T-helper 2 cell (primary cell): ENCODE measurements around the gene TRIM6.
"Not testable (repeated sequence)": the region's sequence is repeated elsewhere in the genome, so short reads cannot be mapped to it uniquely, and the experiment has no call there.

Source experiments
- DNase-seq, 5 experiments: peaks; one replicate each; pipeline versions ENCODE4 v3.0.0 to v3.0.0-alpha.2; 2012 to 2022
- total RNA-seq, 2 donors: gene quantifications; one replicate each; lab custom pipeline; 2026; lab: John Stamatoyannopoulos, UW

The TRIM6 gene, protein sequence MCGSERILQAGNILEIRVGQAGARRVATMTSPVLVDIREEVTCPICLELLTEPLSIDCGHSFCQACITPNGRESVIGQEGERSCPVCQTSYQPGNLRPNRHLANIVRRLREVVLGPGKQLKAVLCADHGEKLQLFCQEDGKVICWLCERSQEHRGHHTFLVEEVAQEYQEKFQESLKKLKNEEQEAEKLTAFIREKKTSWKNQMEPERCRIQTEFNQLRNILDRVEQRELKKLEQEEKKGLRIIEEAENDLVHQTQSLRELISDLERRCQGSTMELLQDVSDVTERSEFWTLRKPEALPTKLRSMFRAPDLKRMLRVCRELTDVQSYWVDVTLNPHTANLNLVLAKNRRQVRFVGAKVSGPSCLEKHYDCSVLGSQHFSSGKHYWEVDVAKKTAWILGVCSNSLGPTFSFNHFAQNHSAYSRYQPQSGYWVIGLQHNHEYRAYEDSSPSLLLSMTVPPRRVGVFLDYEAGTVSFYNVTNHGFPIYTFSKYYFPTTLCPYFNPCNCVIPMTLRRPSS
- 0 to 0.31 reads per million in 2 donors for total RNA-seq

DNA sequence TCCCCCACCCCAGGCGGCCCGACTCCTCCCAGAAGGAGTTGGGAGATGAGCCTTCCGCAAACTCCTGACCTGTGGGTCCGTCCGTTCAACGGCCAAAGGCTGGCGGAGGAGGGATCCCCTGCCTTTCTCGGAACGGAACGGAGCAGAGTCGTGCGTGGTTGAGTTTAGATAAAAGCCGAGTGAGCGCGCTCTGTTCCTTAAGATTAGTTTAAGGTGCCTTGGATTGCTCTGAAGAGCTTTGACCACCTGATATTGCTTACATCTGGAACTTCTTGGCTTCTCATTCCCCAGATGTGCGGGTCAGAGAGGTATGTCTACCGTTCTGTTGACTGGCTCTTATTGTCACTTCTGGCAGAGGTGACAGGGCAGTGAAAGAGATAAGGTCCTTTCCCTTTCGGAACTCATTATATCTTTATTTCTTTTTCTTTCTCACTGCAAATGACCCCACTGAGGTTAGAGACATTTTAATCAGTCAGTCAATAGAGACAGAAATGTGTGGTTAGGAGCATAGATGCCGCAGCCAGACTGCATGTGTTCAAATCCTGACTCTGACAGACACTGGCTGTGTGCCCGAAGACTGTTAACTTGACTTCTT lies at the start of gene TRIM6:
Gene TRIM6 (plus strand): TSS at position 31 of the 595 bp plus-strand sequence. CDS start 261 bp downstream, at position 292.
- DNase-seq = no peak

- DNase-seq = no peak
Observed at GRCh38 chr11:5547982-5548381, 48.5 kb upstream of the TRIM6 start.

DNA sequence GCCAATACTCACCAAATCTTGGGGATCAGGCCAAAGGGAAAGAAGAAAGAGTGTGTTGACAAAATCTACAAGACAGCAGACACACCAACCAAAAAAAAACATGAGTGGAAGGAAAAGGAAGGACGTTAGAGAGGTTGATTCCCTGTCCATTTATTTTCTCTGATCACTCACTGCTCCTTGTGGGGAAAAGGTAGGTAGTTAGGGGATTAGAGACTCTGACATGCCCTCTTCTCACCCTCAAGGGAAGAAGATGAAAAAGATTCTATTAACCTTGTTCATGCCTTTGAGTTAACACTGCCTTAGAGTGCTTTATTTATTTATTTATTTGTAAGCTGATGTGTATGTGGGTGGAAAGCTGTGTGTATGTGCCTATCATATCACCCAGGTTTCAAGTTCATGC lies 48.0 kb upstream of the TRIM6 start, which contains the start of gene OR52H1:
Gene OR52H1 (minus strand): TSS at position 101 of the 400 bp plus-strand sequence. CDS start 3,035 bp downstream, outside the sequence.
- DNase-seq = no peak

GRCh38 chr11:5550440-5551095 lies 45.9 kb upstream of the TRIM6 start:
- no peak for DNase-seq

- no peak for DNase-seq
Observed at GRCh38 chr11:5553343-5553742, 43.1 kb upstream of the TRIM6 start.

DNA sequence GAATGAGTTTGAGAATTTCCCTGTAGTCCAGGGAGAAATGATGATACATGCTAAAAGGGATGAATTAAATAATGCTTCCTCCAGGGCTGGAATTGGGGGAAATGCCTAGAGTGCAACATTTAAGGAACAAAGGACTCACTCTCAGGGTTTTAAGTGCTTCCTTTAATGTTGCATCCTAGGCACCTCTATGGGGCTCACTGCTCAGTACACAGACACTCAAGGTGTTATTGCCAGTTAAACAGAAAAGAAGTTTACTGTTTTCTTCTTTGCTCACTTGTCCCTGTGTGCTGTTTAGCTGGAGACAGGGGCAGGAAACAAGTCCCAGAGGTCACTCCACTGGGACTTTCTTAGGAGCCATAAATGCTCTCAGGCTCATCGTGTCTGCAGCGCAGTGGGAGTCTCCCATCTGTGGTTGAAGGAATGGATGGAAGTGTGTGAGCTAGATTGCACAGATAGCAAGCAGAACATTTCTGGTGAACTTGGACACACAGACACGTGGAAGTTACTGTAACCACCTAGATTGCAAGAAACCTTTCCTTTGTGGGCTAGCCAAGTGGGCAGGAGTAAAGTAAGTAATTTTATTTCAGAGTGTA lies 39.7 kb upstream of the TRIM6 start:
- DNase-seq = no peak

DNA sequence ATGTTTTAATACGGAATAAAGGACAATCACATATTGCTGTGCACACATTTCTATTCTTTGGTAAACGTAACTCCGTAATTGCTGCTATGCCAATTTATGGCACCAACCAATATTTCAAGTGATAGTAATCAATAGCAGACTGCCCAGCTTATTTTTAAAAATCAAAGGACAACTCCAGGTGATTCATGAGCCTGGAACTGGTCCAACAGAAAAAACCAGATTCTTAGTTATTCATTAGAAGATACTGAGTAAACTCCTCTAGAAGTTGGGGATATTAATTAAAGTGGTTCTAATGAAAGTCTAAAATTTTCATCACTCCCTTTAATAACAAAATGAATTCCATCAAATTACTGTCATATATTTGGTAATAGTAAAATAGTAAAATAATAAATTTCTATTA lies 38.7 kb upstream of the TRIM6 start:
- DNase-seq = no peak

DNA sequence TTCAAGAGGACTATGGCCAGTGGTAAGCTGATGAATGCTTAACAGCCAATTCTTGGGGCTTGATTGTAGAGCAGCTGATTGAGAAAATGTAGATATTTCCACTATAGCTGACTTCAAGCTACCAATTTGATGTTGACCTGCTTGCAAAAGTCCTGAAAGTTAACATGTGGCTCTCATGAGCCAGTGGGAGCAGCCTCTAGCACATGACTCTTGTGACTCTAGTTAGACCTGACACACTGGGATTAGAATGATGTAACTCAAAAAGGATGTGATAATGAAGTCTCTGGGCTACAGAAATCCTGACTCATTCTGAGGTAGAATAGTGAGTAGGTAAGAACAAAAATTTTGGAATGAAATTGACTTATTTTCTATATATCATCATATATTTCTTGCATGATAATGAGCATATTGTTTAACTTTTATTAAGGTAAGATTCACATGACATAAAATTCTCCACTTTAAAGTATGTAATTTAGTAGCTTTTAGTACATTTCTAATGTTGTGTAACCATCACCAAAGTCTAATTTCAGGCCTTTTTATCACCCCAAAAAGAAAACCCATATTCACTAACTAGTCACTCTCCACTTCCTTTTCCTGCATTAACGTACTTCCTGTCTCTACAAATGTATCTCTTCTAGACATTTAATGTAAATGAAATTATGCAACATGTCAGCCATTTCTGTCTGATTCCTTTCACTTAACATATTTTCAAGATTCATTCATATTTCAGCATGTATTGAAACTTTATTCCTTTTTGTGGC lies 32.0 kb upstream of the TRIM6 start:
- no peak for DNase-seq

DNA sequence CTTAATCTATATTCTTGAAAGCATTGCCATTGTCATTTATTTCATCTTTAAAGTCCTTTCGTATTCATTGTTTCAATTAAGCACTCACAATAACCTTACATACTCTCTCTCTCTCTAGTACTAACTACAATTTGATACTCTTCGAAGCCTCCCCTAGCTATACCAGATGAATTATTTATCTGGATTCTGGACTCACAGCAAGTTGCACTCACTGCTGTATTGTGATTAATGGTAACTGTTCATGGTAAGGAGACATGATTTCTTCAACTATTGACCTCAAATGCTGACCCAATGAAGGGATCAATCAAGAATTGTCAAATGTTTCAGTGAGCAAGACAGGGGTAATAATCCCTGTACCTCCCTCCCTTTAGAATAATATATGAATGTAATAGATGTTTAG lies 21.8 kb upstream of the TRIM6 start:
- DNase-seq = no peak

- no peak for DNase-seq
Observed at GRCh38 chr11:5575152-5575551, 21.3 kb upstream of the TRIM6 start.

DNA sequence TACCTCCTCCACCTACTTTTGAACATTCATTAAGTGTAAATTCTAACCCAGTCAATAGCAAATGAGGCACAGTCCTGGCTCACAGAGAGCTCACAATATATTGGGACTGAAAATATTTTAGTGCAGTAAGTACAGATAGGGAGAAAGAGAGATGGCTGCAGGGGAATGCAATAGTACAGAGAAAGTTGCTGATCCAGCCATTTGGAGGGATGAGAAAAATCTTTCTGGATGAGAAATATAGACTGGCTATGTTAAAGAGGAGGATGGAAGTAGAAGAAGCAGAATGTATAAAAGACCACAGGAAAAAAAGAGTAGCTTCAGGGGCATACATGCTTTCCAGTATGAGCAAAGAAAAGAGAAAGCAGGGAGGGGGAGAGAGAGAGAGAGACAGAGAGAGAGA lies 19.3 kb upstream of the TRIM6 start:
- DNase-seq = no peak

GRCh38 chr11:5580577-5580976 lies 15.9 kb upstream of the TRIM6 start, which contains the start of gene OR52B6:
Gene OR52B6, plus strand, starts transcription at chr11:5580877. Its CDS starts 0 bp downstream, at chr11:5580877.
- no peak for DNase-seq

DNA sequence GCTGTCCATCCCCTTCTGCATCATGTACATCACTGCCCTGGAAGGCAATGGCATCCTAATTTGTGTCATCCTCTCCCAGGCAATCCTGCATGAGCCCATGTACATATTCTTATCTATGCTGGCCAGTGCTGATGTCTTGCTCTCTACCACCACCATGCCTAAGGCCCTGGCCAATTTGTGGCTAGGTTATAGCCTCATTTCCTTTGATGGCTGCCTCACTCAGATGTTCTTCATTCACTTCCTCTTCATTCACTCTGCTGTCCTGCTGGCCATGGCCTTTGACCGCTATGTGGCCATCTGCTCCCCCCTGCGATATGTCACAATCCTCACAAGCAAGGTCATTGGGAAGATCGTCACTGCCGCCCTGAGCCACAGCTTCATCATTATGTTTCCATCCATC lies 15.4 kb upstream of the TRIM6 start:
- DNase-seq = no peak

DNA sequence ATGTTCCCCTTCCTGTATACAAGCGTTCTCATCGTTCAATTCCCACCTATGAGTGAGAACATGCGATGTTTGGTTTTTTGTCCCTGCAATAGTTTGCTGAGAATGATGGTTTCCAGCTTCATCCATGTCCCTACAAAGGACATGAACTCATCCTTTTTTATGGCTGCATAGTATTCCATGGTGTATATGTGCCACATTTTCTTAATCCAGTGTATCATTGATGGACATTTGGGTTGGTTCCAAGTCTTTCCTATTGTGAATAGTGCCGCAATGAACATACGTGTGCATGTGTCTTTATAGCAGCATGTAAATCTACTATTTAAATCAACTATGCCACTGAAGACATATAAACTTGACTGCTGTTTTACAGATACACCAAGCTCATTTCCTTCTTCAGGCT lies 12.0 kb upstream of the TRIM6 start:
- DNase-seq = not testable (repeated sequence)

GRCh38 chr11:5589906-5590305 lies 6.5 kb upstream of the TRIM6 start:
- DNase-seq = not testable (repeated sequence)

GRCh38 chr11:5591613-5592012 lies 4.8 kb upstream of the TRIM6 start:
- no peak for DNase-seq

GRCh38 chr11:5592615-5593014 lies 3.8 kb upstream of the TRIM6 start:
- no peak for DNase-seq

- DNase-seq = no peak
Observed at GRCh38 chr11:5593146-5593545, 3.3 kb upstream of the TRIM6 start.

- DNase-seq = no peak
Observed at GRCh38 chr11:5597953-5598352, 1.5 kb downstream of the TRIM6 start.

DNA sequence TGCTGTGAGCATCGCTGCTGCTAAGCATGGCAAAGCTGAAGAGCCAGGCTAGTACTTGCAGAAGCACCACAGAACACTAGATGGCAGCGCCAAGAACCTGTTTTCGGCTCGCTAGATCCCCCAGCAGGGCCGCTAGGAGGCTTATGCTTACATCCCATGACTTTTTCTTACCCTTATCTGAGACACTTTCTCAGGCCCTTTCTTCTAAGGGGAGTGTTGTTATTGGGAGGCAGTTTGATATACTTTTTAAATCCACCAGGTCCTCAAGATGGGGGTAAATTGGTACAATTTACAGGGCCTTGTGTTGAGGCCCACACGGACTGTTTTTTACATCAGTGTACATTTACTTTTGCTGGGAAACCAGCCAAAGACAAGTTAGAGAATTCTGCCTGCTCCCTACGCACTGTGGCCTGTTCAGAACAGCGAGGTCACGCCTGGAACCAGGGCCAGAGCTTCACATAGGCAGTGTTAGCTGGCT lies 4.0 kb downstream of the TRIM6 start:
- peak in 4 of 5 experiments; percentile 17 to 75 (median 34) for DNase-seq

DNA sequence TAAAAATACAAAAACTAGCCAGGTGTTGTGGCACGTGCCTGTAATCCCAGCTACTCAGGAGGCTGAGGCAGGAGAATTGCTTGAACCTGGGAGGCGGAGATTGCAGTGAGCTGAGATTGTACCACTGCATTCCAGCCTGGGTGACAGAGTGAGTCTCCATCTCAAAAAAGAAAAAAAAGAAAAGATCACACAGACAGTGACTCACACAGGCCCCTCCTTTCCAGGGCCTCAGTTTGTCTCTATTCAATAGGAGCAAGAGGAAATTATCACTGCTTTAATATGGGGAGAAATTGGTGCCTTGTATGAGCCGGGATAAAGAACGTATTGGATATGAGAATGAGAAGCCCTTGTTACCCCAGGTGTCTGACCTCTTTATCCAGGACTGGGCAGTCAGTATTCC lies 6.4 kb downstream of the TRIM6 start:
- not testable (repeated sequence) for DNase-seq

DNA sequence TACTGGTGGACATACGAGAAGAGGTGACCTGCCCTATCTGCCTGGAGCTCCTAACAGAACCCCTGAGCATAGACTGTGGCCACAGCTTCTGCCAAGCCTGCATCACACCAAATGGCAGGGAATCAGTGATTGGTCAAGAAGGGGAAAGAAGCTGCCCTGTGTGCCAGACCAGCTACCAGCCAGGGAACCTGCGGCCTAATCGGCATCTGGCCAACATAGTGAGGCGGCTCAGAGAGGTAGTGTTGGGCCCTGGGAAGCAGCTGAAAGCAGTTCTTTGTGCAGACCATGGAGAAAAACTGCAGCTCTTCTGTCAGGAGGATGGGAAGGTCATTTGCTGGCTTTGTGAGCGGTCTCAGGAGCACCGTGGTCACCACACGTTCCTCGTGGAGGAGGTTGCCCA lies 6.9 kb downstream of the TRIM6 start:
- no peak for DNase-seq
